ENCODE results near the gene ZCCHC7.

- TF ChIP-seq REST (IDR thresholded peaks at IDR 0.05; ENCODE audit: unreplicated experiment) (no peak), CTCF (conservative IDR thresholded peaks at IDR 0.05; ENCODE audit: low read depth in 2 of 2) (no peak), POLR2AphosphoS5 (IDR thresholded peaks at IDR 0.05; ENCODE audit: low read depth) (no peak), EZH2 (IDR thresholded peaks at IDR 0.05; ENCODE audit: low read depth, unreplicated experiment) (no peak), ZNF114 (CRISPR knock-in tag; IDR thresholded peaks at IDR 0.05) (no peak), CREB1 (CRISPR knock-in tag; IDR thresholded peaks at IDR 0.05; ENCODE audit: low read depth) (no peak), EZH2phosphoT487 (IDR thresholded peaks at IDR 0.05; ENCODE audit: unreplicated experiment) (no peak), JUNB (IDR thresholded peaks at IDR 0.05; ENCODE audit: unreplicated experiment) (no peak), ZNF331 (CRISPR knock-in tag; IDR thresholded peaks at IDR 0.05; ENCODE audit: low read depth) (no peak), ETS1 (IDR thresholded peaks at IDR 0.05) (no peak), NANOG (IDR thresholded peaks at IDR 0.05; ENCODE audit: borderline replicate concordance) (no peak), STAT1 (IDR thresholded peaks at IDR 0.05; ENCODE audit: unreplicated experiment) (no peak), ZNF462 (CRISPR knock-in tag; IDR thresholded peaks at IDR 0.05) (no peak)
Measured at GRCh38 chr9:37117956-37118355, 2.4 kb upstream of the ZCCHC7 start.
